CD4-positive, CD25-positive, alpha-beta regulatory T cell (primary cell): ENCODE data around the gene TSHR. TPM values are rescaled to one million over a fixed set of nuclear protein-coding genes. Genes with fewer than 3 reads are reported as not detected.
A peak's percentile ranks its signal among the peaks of the same experiment; 100 is the strongest.

ENCODE experiments used
- ATAC-seq, 2 donors: fragments of 150-1000 bp; cut with Tn5 transposase; one replicate each; pipeline ENCODE4 v1.10.0; 2021; ENCODE audit warnings: low read depth in 2 of 2, moderate number of reproducible peaks in 2 of 2, moderate library complexity in 1 of 2
- DNase-seq, 3 donors: peaks; one replicate each; pipeline versions ENCODE4 v3.0.0 to v3.0.0-alpha.2; 2012 to 2022; ENCODE audit warnings: mixed read lengths in 1 of 3
- H3K27ac ChIP-seq: one replicate; pipeline ENCODE4 v1.7.0; 2013; ENCODE audit warnings: mild to moderate bottlenecking, low read length; ENCODE audit not compliant: insufficient read depth, poor library complexity, severe bottlenecking
- H3K27me3 ChIP-seq: one replicate; pipeline ENCODE4 v1.7.0; 2013; ENCODE audit warnings: low read length; ENCODE audit not compliant: control insufficient read depth, insufficient read depth
- H3K36me3 ChIP-seq: one replicate; pipeline ENCODE4 v1.7.0; 2013; ENCODE audit warnings: mild to moderate bottlenecking, low read length, moderate library complexity; ENCODE audit not compliant: control insufficient read depth, insufficient read depth
- H3K4me1 ChIP-seq: 2 replicates; pipeline ENCODE4 v1.7.0; 2013; ENCODE audit warnings: mild to moderate bottlenecking, low read length; ENCODE audit not compliant: insufficient read depth, control insufficient read depth, poor library complexity, severe bottlenecking
- H3K4me3 ChIP-seq: one replicate; pipeline ENCODE4 v1.7.0; 2013; ENCODE audit warnings: low read depth, mild to moderate bottlenecking, low read length, moderate library complexity
- H3K9me3 ChIP-seq, 2 experiments: 1 replicate in 1 of 2; 2 replicates in 1 of 2; pipeline ENCODE4 v1.7.0; 2013; ENCODE audit warnings: low read length in 2 of 2, mild to moderate bottlenecking in 1 of 2, moderate library complexity in 1 of 2; ENCODE audit not compliant: control insufficient read depth in 2 of 2
- H3K27ac Mint-ChIP-seq, 3 donors: one replicate each; pipeline ENCODE4 v1.8.0; 2020 to 2022; ENCODE audit warnings: mild to moderate bottlenecking in 3 of 3, mixed read lengths in 3 of 3, moderate library complexity in 2 of 3
- H3K27me3 Mint-ChIP-seq: one replicate; pipeline ENCODE4 v1.8.0; 2022; ENCODE audit warnings: mild to moderate bottlenecking, mixed read lengths
- H3K36me3 Mint-ChIP-seq: one replicate; pipeline ENCODE4 v1.8.0; 2020; ENCODE audit warnings: mixed read lengths
- H3K4me1 Mint-ChIP-seq, 4 donors: one replicate each; pipeline ENCODE4 v1.8.0; 2020 to 2022; ENCODE audit warnings: mixed read lengths in 4 of 4, mild to moderate bottlenecking in 1 of 4
- H3K4me3 Mint-ChIP-seq, 4 donors: one replicate each; pipeline ENCODE4 v1.8.0; 2020 to 2022; ENCODE audit warnings: mild to moderate bottlenecking in 4 of 4, mixed read lengths in 4 of 4, moderate library complexity in 3 of 4
- H3K9me3 Mint-ChIP-seq, 7 donors: one replicate each; pipeline ENCODE4 v1.8.0; 2020 to 2022; ENCODE audit warnings: mixed read lengths in 7 of 7, mild to moderate bottlenecking in 3 of 7, moderate library complexity in 2 of 7
- polyA plus RNA-seq, 4 donors: library from polyadenylated mRNA; unstranded; fragments of 300-500 nt; fragmentation: Illumina TruSeq; gene quantifications; one replicate each; pipeline ENCODE4 v1.2.3, GENCODE V29; 2021
- total RNA-seq: library from RNA; stranded (reverse); gene quantifications from one replicate; pipeline ENCODE4 v1.2.3, GENCODE V29; 2022

The TSHR gene
- total and polyA plus RNA-seq, 5 donors from 2014 or later = 4.4 to 19.3 (median 16.0) TPM

GRCh38 chr14:81138429-81138828 lies 183.0 kb downstream of the TSHR start:
- no peaks in the 10 kb centered on the region for H3K27me3 Mint-ChIP-seq
- H3K36me3 ChIP-seq = no peaks in the 10 kb centered on the region
- no peak overlapping the region for H3K4me3 ChIP-seq
- peaks cover 0 to 1% (median 0%) of the 10 kb centered on the region in 7 donors for H3K9me3 Mint-ChIP-seq
- DNase-seq (no peak), ATAC-seq (no peak)
- no peaks in the 10 kb centered on the region for H3K4me1 Mint-ChIP-seq
- H3K27ac Mint-ChIP-seq = no peak overlapping the region
- no peak overlapping the region for H3K4me3 Mint-ChIP-seq
- H3K4me1 ChIP-seq = no peaks in the 10 kb centered on the region
- no peaks in the 10 kb centered on the region for H3K36me3 Mint-ChIP-seq
- no peaks in the 10 kb centered on the region for H3K27me3 ChIP-seq
- H3K9me3 ChIP-seq = peaks cover 0 to 2% of the 10 kb centered on the region in 2 experiments
- H3K27ac ChIP-seq = no peak overlapping the region

DNA sequence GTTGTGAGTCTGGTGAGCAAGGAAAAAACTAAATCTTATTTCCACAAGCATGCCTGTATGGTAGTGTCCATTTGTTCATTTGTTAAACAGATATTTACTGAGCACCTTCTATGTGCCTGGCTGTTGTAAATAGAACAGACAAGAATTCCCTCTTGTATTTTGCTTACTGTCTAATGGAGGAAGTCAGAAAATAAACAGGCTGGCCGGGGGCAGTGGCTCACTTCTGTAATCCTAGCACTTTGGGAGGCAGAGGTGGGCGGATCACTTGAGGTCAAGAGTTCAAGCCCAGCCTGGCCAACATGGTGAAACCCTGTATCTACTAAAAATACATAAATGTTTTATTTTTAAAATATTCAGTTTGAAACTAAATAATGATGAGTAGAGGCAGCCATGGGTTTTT lies 186.0 kb downstream of the TSHR start:
- Mint-ChIP-seq H3K27me3 (no peaks in the 10 kb centered on the region), H3K9me3 (peaks cover 0 to 3% (median 0%) of the 10 kb centered on the region in 7 donors), H3K4me3 (no peak overlapping the region), H3K36me3 (no peaks in the 10 kb centered on the region), H3K4me1 (peaks cover 0 to under 1% (median 0%) of the 10 kb centered on the region in 4 donors), H3K27ac (no peak overlapping the region)
- no peaks in the 10 kb centered on the region for H3K27me3 ChIP-seq
- H3K9me3 ChIP-seq = no peaks in the 10 kb centered on the region
- H3K36me3 ChIP-seq = no peaks in the 10 kb centered on the region
- ATAC-seq (no peak), DNase-seq (no peak)
- no peak overlapping the region for H3K4me3 ChIP-seq
- no peak overlapping the region for H3K27ac ChIP-seq
- no peaks in the 10 kb centered on the region for H3K4me1 ChIP-seq

DNA sequence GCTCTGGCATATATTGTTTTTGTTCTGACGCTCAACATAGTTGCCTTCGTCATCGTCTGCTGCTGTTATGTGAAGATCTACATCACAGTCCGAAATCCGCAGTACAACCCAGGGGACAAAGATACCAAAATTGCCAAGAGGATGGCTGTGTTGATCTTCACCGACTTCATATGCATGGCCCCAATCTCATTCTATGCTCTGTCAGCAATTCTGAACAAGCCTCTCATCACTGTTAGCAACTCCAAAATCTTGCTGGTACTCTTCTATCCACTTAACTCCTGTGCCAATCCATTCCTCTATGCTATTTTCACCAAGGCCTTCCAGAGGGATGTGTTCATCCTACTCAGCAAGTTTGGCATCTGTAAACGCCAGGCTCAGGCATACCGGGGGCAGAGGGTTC lies 188.4 kb downstream of the TSHR start:
- Mint-ChIP-seq H3K4me3 (no peak overlapping the region), H3K4me1 (peaks cover 4 to 14% (median 8%) of the 10 kb centered on the region in 4 donors), H3K36me3 (no peaks in the 10 kb centered on the region), H3K27me3 (no peaks in the 10 kb centered on the region), H3K9me3 (peaks cover 0 to 3% (median 0%) of the 10 kb centered on the region in 7 donors), H3K27ac (no peak overlapping the region)
- Histone ChIP-seq H3K9me3 (no peaks in the 10 kb centered on the region), H3K27me3 (no peaks in the 10 kb centered on the region), H3K36me3 (no peaks in the 10 kb centered on the region), H3K4me1 (no peaks in the 10 kb centered on the region), H3K4me3 (no peak overlapping the region), H3K27ac (no peak overlapping the region)
- ATAC-seq (no peak), DNase-seq (no peak)

GRCh38 chr14:81144824-81145603 lies 189.6 kb downstream of the TSHR start:
- Histone ChIP-seq H3K27me3 (no peaks in the 10 kb centered on the region), H3K4me3 (no peak overlapping the region), H3K9me3 (no peaks in the 10 kb centered on the region), H3K4me1 (no peaks in the 10 kb centered on the region), H3K27ac (no peak overlapping the region), H3K36me3 (no peaks in the 10 kb centered on the region)
- no peak overlapping the region for H3K27ac Mint-ChIP-seq
- no peaks in the 10 kb centered on the region for H3K27me3 Mint-ChIP-seq
- peaks cover 0 to 3% (median 0%) of the 10 kb centered on the region in 7 donors for H3K9me3 Mint-ChIP-seq
- DNase-seq (no peak), ATAC-seq (no peak)
- H3K4me1 Mint-ChIP-seq = peaks cover 4 to 14% (median 8%) of the 10 kb centered on the region in 4 donors
- no peak overlapping the region for H3K4me3 Mint-ChIP-seq
- no peaks in the 10 kb centered on the region for H3K36me3 Mint-ChIP-seq

DNA sequence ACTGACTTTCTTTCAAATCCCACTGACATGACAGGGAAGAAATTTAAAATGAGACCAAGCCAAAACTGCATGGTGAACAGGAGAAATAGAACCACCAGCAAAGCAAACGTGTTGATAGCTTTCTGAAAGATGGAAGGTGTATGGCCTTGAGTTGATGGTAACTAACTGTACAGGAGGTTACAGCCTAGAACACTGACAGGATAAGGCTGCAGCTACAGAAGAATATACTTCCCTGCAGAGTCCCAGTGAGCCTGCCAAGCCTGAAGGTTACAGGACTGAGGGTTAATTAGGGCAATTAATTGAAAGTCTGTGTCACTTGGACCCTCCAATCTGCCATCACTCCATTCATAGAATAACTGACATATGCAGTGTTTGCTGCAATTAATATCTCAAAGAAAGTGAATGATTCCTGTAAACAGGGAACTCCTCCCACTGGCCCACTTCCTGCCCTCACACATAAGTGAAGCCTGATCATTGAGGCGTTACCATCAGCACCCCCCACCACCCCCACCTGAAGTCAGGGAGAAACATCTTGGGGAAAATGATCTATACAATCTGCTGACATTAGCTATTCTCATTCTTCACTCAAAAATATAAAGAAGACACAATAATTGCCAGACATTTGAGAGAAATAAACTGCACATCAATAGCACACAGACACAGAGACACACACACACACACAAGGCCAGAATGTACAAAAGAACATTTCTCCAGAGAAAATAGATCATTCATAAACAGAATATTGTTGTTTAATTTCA lies 191.9 kb downstream of the TSHR start:
- no peaks in the 10 kb centered on the region for H3K27me3 ChIP-seq
- H3K27me3 Mint-ChIP-seq = peaks cover 4% of the 10 kb centered on the region
- no peaks in the 10 kb centered on the region for H3K36me3 ChIP-seq
- no peak overlapping the region for H3K4me3 Mint-ChIP-seq
- no peak overlapping the region for H3K4me3 ChIP-seq
- no peaks in the 10 kb centered on the region for H3K36me3 Mint-ChIP-seq
- no peak overlapping the region for H3K27ac Mint-ChIP-seq
- no peaks in the 10 kb centered on the region for H3K9me3 ChIP-seq
- DNase-seq = peak in 1 of 3 donors; percentile 31
- H3K9me3 Mint-ChIP-seq = peaks cover 0 to 3% (median 0%) of the 10 kb centered on the region in 7 donors
- ATAC-seq = no peak
- H3K4me1 Mint-ChIP-seq = peaks cover 5 to 14% (median 9%) of the 10 kb centered on the region in 4 donors
- no peaks in the 10 kb centered on the region for H3K4me1 ChIP-seq
- no peak overlapping the region for H3K27ac ChIP-seq

DNA sequence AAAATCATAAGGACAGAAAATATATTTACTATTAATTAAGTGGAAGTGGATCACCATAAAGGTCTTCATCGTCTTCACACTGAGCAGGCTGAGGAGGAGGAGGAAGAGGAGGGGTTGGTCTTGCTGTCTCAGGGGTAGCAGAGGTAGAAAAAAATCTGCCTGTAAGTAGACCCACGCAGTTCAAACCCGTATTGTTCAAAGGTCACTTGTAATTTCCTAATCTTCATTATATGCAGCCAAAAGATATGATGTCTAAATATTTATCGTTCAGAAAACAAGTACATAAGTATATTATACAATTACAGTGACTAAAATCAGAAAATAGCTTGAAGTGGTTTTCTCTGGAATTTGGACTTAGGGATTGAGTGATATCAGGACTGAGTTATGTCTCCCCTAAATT lies 193.2 kb downstream of the TSHR start:
- H3K4me3 ChIP-seq = no peak overlapping the region
- no peaks in the 10 kb centered on the region for H3K9me3 ChIP-seq
- no peak overlapping the region for H3K27ac ChIP-seq
- Mint-ChIP-seq H3K4me3 (no peak overlapping the region), H3K4me1 (peaks cover 5 to 14% (median 9%) of the 10 kb centered on the region in 4 donors), H3K27ac (no peak overlapping the region), H3K36me3 (no peaks in the 10 kb centered on the region), H3K27me3 (peaks cover 4% of the 10 kb centered on the region), H3K9me3 (peaks cover 0 to 2% (median 0%) of the 10 kb centered on the region in 7 donors)
- H3K36me3 ChIP-seq = no peaks in the 10 kb centered on the region
- no peaks in the 10 kb centered on the region for H3K4me1 ChIP-seq
- ATAC-seq = no peak
- DNase-seq = no peak
- H3K27me3 ChIP-seq = no peaks in the 10 kb centered on the region

DNA sequence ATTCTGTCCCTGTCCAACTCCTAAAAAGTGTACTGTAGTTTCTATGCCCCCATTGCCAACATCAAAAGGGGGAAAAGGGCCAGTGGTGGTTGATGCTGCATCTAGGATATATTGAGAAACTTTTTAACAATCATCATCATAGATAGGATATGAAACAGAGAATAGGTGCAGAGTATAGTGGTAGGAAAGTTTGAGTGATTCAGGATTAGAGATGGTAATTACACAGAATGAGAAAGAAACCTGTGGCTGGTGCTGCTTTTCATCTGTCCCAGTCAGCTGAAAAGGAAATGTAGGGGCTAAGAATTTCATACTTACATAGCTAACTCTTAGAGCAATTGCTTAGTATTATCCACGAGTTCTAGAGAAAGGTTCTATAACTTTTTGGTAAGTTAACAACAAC lies 197.8 kb downstream of the TSHR start:
- ATAC-seq = no peak
- Histone ChIP-seq H3K36me3 (no peaks in the 10 kb centered on the region), H3K9me3 (no peaks in the 10 kb centered on the region), H3K27ac (no peak overlapping the region), H3K27me3 (no peaks in the 10 kb centered on the region), H3K4me3 (no peak overlapping the region), H3K4me1 (no peaks in the 10 kb centered on the region)
- no peaks in the 10 kb centered on the region for H3K36me3 Mint-ChIP-seq
- H3K27me3 Mint-ChIP-seq = peaks cover 9% of the 10 kb centered on the region
- H3K27ac Mint-ChIP-seq = no peak overlapping the region
- DNase-seq = no peak
- no peak overlapping the region for H3K4me3 Mint-ChIP-seq
- peaks cover 0 to 4% (median under 1%) of the 10 kb centered on the region in 4 donors for H3K4me1 Mint-ChIP-seq
- peaks cover 0 to 3% (median 0%) of the 10 kb centered on the region in 7 donors for H3K9me3 Mint-ChIP-seq
